ENCODE data around the gene PACS2. TPM values are rescaled to one million over a fixed set of nuclear protein-coding genes. Genes with fewer than 3 reads are reported as not detected.

The PACS2 gene
- total and polyA plus RNA-seq, 2 of the 8 experiments (the other 6 are each of a cell fraction or from before 2014, with no cell fraction given) = 38.0 to 62.8 TPM

- Histone ChIP-seq H3K9ac (replicated peaks in 1 of 4; ENCODE audit: extremely low read depth in 1 of 4, low read depth in 3 of 4, low read length in 3 of 4) (no peak overlapping the region), H3K4me2 (ENCODE audit: insufficient read depth in 1 of 2, low read depth in 2 of 2, low read length in 2 of 2) (peak overlapping the region; percentile 46 to 66), H4K8ac (ENCODE audit: extremely low read depth, insufficient read depth, low read length) (peak overlapping the region; percentile 62), H3K9me3 (ENCODE audit: insufficient read depth in 2 of 2, low read depth in 1 of 2, low read length in 1 of 2) (no peaks in the 10 kb centered on the region), H4K91ac (replicated peaks; ENCODE audit: insufficient read length, low read length) (peak overlapping the region; percentile 81), H4K5ac (ENCODE audit: insufficient read length, low read depth, low read length) (peak overlapping the region; percentile 57), H3K56ac (replicated peaks; ENCODE audit: insufficient read length, low read depth, low read length) (no peak overlapping the region), H3K79me2 (ENCODE audit: control insufficient read depth in 1 of 2, insufficient read depth in 2 of 2, low read length in 2 of 2) (peaks cover 7 to 28% of the 10 kb centered on the region in 2 experiments; a peak in 3 of 4 replicates), H3K18ac (ENCODE audit: extremely low read depth, low read length) (peak overlapping the region; percentile 36), H3K23me2 (ENCODE audit: low read depth, low read length) (peaks cover 7% of the 10 kb centered on the region; the same call in 1 of the 2 replicates), H3K27me3 (replicated peaks in 1 of 4; ENCODE audit: control insufficient read depth in 3 of 4, extremely low read depth in 1 of 4, insufficient read depth in 3 of 4, low read length in 3 of 4) (peaks cover 0 to 4% (median 0%) of the 10 kb centered on the region in 4 experiments; a peak in 1 of 7 replicates), H2AK5ac (ENCODE audit: low read depth, low read length) (peak overlapping the region; percentile 33; the same call in 1 of the 2 replicates), H2BK15ac (ENCODE audit: low read length) (peak overlapping the region; percentile 97; the same call in 1 of the 2 replicates), H2BK20ac (ENCODE audit: low read length) (no peak overlapping the region), H3K4me1 (replicated peaks in 1 of 4; ENCODE audit: control insufficient read depth in 3 of 4, insufficient read depth in 4 of 4, low read length in 3 of 4) (peaks cover 0 to 16% (median 9%) of the 10 kb centered on the region in 4 experiments; a peak in 6 of 7 replicates), H2BK5ac (ENCODE audit: low read depth, low read length) (peak overlapping the region; percentile 44; the same call in 1 of the 2 replicates), H3K4ac (replicated peaks; ENCODE audit: insufficient read length, low read depth, low read length) (peak overlapping the region; percentile 85), H3K14ac (ENCODE audit: insufficient read length) (no peak overlapping the region), H3K23ac (ENCODE audit: insufficient read length) (no peak overlapping the region), H3K36me3 (ENCODE audit: control insufficient read depth in 2 of 4, insufficient read depth in 4 of 4, low read length in 3 of 4) (no peaks in the 10 kb centered on the region), H2BK12ac (ENCODE audit: low read depth, low read length) (peak overlapping the region; percentile 62; the same call in 1 of the 2 replicates), H4K20me1 (replicated peaks in 1 of 2; ENCODE audit: control insufficient read depth in 1 of 2, insufficient read depth in 2 of 2, low read length in 2 of 2) (peaks cover 7 to 24% of the 10 kb centered on the region in 2 experiments), H2BK120ac (replicated peaks; ENCODE audit: low read depth, low read length) (no peak overlapping the region), H3K4me3 (ENCODE audit: extremely low read depth in 1 of 4, insufficient read depth in 2 of 4, low read depth in 3 of 4, low read length in 4 of 4) (peak overlapping the region; percentile 27 to 62 (median 48); a peak in 6 of 8 replicates), H3K27ac (ENCODE audit: low read depth, low read length) (no peak overlapping the region), H3K79me1 (ENCODE audit: low read depth, low read length) (peaks cover 16% of the 10 kb centered on the region), H2AFZ (ENCODE audit: low read length) (peak overlapping the region; percentile 43; the same call in 1 of the 2 replicates)
- DNase-seq (ENCODE audit: low read depth in 1 of 2, low spot score in 2 of 2) (peak in 1 of 2 experiments; percentile 78), FAIRE-seq (no peak)
- CTCF ChIA-PET (ENCODE audit: partially characterized antibody) = interaction anchor here (0.8 to 1.5 kb wide), 6 partner anchors 12 to 177 kb away, joined by 3 to 4 read pairs (median 3); partner anchors contain the start of gene JAG2
- WGBS, 2 experiments (ENCODE audit: extremely low coverage in 1 of 2, insufficient coverage in 1 of 2, insufficient read length in 1 of 2, insufficient replicate concordance in 2 of 2, low coverage in 1 of 2, low lambda C conversion rate in 2 of 2, missing lambda C conversion rate in 1 of 2) = 46% methylated on average over 33 of the region's 48 CpGs; no CpG with 5 or more reads in 1 of the 2 experiments
- POLR2A ChIA-PET (ENCODE audit: partially characterized antibody) = interaction anchor here (0.6 to 1.2 kb wide), 6 partner anchors 8 to 97 kb away, joined by 3 to 4 read pairs (median 4); no protein-coding TSS in a partner anchor
- TF ChIP-seq HDAC2 (IDR thresholded peaks at IDR 0.05; ENCODE audit: borderline replicate concordance in 1 of 2, low read depth in 2 of 2, low read length in 2 of 2) = peak in 1 of 2 experiments; percentile 34; a peak in 1 of 4 replicates
- no peak for TF ChIP-seq ZNF274 (IDR thresholded peaks at IDR 0.05; ENCODE audit: borderline replicate concordance, extremely low read depth, low read length)
- peak; percentile 49 for TF ChIP-seq KDM4A (IDR thresholded peaks at IDR 0.05; ENCODE audit: low read depth, low read length, severe bottlenecking)
- TF ChIP-seq PHF8 (conservative IDR thresholded peaks at IDR 0.05; ENCODE audit: low read depth, low read length) = peak; percentile 32; the same call in 1 of the 2 replicates
- peak; percentile 48 for TF ChIP-seq ASH2L (IDR thresholded peaks at IDR 0.05; ENCODE audit: low read length)
- peak; percentile 10; the same call in 1 of the 2 replicates for TF ChIP-seq MAX (IDR thresholded peaks at IDR 0.05)
- 0 out of 2 replicates have a peak, but pooled peaks have one; percentile 26 for TF ChIP-seq TAF1 (IDR thresholded peaks at IDR 0.05; ENCODE audit: low read depth, low read length)
- peak; percentile 33; the same call in 1 of the 2 replicates for TF ChIP-seq KDM1A (IDR thresholded peaks at IDR 0.05; ENCODE audit: borderline replicate concordance, low read length)
Measured at GRCh38 chr14:105313381-105314286, 914 bp upstream of the PACS2 start.

Measured in H1 (cell line).